Gastrocnemius medialis (tissue), 4 donors: ENCODE data around the gene GREB1. TPM values are rescaled to one million over a fixed set of nuclear protein-coding genes. Genes with fewer than 3 reads are reported as not detected.

Source experiments
- ATAC-seq, 2 donors: fragments of 150-250 bp; one replicate each; pipeline ENCODE4 v1.9.1; 2016
- DNase-seq, 2 donors: peaks; one replicate each; pipeline ENCODE4 v3.0.0-alpha.2; 2019
- H3K27ac ChIP-seq, 4 donors: fragments of 200-600 bp; sonication (generic); 1 replicate in 1 of 4; 2 replicates in 3 of 4; pipeline ENCODE4 v1.5.1; 2016 to 2018; ENCODE audit warnings: mild to moderate bottlenecking in 2 of 4, moderate library complexity in 1 of 4
- H3K27me3 ChIP-seq, 3 donors: fragments of 200-600 bp; sonication (generic) in 2 of 3; 1 replicate in 1 of 3; 2 replicates in 2 of 3; pipeline versions ENCODE4 v1.5.1 to v1.6.0; 2016 to 2019; ENCODE audit warnings: mild to moderate bottlenecking in 1 of 3, moderate library complexity in 1 of 3
- H3K36me3 ChIP-seq, 2 donors: fragments of 200-600 bp; sonication (generic) in 1 of 2; one replicate each; pipeline ENCODE4 v1.5.1; 2017 to 2018
- H3K4me1 ChIP-seq, 2 donors: fragments of 200-600 bp; sonication (generic) in 1 of 2; one replicate each; pipeline ENCODE4 v1.5.1; 2016 to 2017; ENCODE audit warnings: mild to moderate bottlenecking in 2 of 2
- H3K4me3 ChIP-seq, 4 donors: fragments of 200-600 bp; sonication (generic) in 3 of 4; 1 replicate in 1 of 4; 2 replicates in 3 of 4; pipeline ENCODE4 v1.5.1; 2016 to 2019; ENCODE audit warnings: mild to moderate bottlenecking in 2 of 4
- H3K9me3 ChIP-seq, 3 donors: fragments of 200-600 bp; sonication (generic) in 2 of 3; 1 replicate in 1 of 3; 2 replicates in 2 of 3; pipeline ENCODE4 v1.5.1; 2016 to 2019
- POLR2A ChIP-seq, 2 donors: fragments of 450-650 bp; IDR thresholded peaks; one replicate each; pipeline ENCODE4 v1.6.1; 2017; ENCODE audit warnings: antibody characterized with exemption in 2 of 2, mild to moderate bottlenecking in 2 of 2, moderate library complexity in 2 of 2
- in situ Hi-C, 4 donors: fragments of 200-750 bp; cut with MboI; loops; one replicate each; pipeline versions ENCODE4 v1.15.0 to v1.8.0; 2017; ENCODE audit warnings: low sequenced_read_pairs in 4 of 4
- intact Hi-C: fragments of 100-400 bp; cut with DNase I; formaldehyde crosslinking; loops from one replicate; pipeline ENCODE4 v1.15.1; 2023; ENCODE audit warnings: low total_unique reads
- total RNA-seq, 4 donors: library from RNA; depleted of rRNA; stranded (reverse); fragments of >200 nt; gene quantifications; one replicate each; pipeline versions ENCODE4 v1.1.0 to v1.2.3, GENCODE V29; 2016
- TF ChIP-seq, protein P1 (sequence below), 5 experiments: fragments of 450-650 bp in 3 of 5; fragments of 200-600 bp in 2 of 5; sonication (generic) in 2 of 5; IDR thresholded peaks in 4 of 5; conservative IDR thresholded peaks in 1 of 5; 1 replicate in 4 of 5; 2 replicates in 1 of 5; pipeline ENCODE4 v1.5.1; 2016 to 2019; ENCODE audit warnings: antibody characterized with exemption in 5 of 5, mild to moderate bottlenecking in 3 of 5, moderate library complexity in 3 of 5

Gene GREB1
- total RNA-seq, 4 donors from 2014 or later = 1.7 to 9.3 (median 2.6) TPM

DNA sequence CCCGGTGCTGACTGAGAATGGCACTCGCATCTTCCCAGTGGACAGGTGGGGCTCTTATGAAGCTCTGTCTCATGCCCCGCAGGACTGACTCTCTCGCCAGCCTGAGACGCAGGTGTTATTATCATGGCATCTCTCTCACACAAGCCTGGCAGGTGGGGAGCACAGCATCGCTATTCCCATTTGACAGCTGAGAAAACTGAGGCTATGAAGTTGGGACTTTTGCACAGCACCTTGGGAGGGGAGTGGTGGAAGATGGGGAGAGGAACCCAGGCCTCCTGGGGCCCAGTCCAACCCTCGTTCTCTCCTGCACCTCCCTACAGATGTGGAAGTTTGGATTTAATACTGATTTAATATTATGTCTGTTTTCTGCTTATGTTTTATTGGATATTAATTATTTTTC, 145.2 kb downstream of the GREB1 start:
- peak overlapping the region; percentile 52 to 63 (median 56) for H3K4me3 ChIP-seq
- in situ Hi-C loops (loop anchor here in 1 of 4 donors (25.0 kb wide), 1 partner anchor 192 kb away; no protein-coding TSS in a partner anchor), intact Hi-C loops (no loop called here)
- no peaks in the 10 kb centered on the region for H3K36me3 ChIP-seq
- ATAC-seq (no peak), DNase-seq (peak in 1 of 2 donors; percentile 13)
- no peaks in the 10 kb centered on the region for H3K9me3 ChIP-seq
- peaks cover 59 to 80% of the 10 kb centered on the region in 2 donors for H3K4me1 ChIP-seq
- TF ChIP-seq, protein P1, sequence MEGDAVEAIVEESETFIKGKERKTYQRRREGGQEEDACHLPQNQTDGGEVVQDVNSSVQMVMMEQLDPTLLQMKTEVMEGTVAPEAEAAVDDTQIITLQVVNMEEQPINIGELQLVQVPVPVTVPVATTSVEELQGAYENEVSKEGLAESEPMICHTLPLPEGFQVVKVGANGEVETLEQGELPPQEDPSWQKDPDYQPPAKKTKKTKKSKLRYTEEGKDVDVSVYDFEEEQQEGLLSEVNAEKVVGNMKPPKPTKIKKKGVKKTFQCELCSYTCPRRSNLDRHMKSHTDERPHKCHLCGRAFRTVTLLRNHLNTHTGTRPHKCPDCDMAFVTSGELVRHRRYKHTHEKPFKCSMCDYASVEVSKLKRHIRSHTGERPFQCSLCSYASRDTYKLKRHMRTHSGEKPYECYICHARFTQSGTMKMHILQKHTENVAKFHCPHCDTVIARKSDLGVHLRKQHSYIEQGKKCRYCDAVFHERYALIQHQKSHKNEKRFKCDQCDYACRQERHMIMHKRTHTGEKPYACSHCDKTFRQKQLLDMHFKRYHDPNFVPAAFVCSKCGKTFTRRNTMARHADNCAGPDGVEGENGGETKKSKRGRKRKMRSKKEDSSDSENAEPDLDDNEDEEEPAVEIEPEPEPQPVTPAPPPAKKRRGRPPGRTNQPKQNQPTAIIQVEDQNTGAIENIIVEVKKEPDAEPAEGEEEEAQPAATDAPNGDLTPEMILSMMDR (IDR thresholded peaks at IDR 0.05 in 4 of 5, conservative IDR thresholded peaks at IDR 0.05 in 1 of 5) = no peak
- TF ChIP-seq POLR2A (IDR thresholded peaks at IDR 0.05) = no peak
- H3K27ac ChIP-seq = peak overlapping the region; percentile 92 to 100 (median 93)
- H3K27me3 ChIP-seq = no peaks in the 10 kb centered on the region

DNA sequence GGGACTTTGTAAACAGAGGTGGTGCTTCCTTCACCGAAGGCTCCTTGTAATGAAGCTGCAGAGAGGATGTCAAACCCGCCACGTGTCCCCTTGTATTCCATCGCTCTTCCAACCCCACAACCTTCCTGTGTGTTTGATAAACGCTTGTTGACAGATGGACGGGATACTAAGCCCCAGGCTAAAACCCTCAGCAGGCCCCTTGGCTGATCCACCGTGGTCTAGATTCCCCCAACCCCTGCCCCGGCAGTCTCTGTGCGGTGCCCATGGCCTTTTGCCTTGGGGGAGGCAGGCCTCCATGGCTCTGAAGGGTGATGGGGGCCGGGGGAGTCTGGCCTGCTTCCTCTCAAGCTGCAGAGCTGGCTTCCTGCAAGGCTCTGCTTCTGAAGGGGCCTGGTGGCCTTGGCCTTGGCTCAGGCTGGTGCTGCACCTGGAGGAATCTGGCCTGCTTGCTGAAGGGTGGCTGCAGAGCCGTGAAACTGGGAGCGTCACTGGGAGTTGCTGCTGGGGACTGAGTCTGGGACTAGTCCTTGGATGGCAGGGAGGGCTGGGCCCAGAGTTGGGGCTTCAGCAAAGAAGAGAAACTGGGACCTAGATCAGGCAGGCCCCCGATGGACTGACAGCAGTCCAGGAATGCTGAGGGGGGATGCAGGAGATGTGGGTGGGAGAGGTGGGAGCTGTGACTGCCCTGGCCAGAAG, 145.8 kb downstream of the GREB1 start:
- in situ Hi-C loops = loop anchor here (10.0 to 25.0 kb wide), 4 partner anchors 85 to 192 kb away; no protein-coding TSS in a partner anchor
- intact Hi-C loops = loop anchor here (1.0 to 5.0 kb wide), 2 partner anchors 19 to 182 kb away; no protein-coding TSS in a partner anchor
- H3K36me3 ChIP-seq = no peaks in the 10 kb centered on the region
- H3K4me1 ChIP-seq = peaks cover 61 to 84% of the 10 kb centered on the region in 2 donors
- DNase-seq (peak; percentile 1 to 32), ATAC-seq (no peak)
- no peaks in the 10 kb centered on the region for H3K27me3 ChIP-seq
- no peaks in the 10 kb centered on the region for H3K9me3 ChIP-seq
- H3K27ac ChIP-seq = peak overlapping the region; percentile 92 to 100 (median 93)
- TF ChIP-seq, protein P1 (IDR thresholded peaks at IDR 0.05 in 4 of 5, conservative IDR thresholded peaks at IDR 0.05 in 1 of 5) = no peak
- TF ChIP-seq POLR2A (IDR thresholded peaks at IDR 0.05) = no peak
- H3K4me3 ChIP-seq = peak overlapping the region; percentile 52 to 63 (median 56)

- no peaks in the 10 kb centered on the region for H3K27me3 ChIP-seq
- in situ Hi-C loops = loop anchor here (10.0 to 25.0 kb wide), 4 partner anchors 86 to 193 kb away; no protein-coding TSS in a partner anchor
These were observed 146.5 kb downstream of the GREB1 start for GRCh38 chr2:11680182-11680900.

More at GRCh38 chr2:11680182-11680900, 146.5 kb downstream of the GREB1 start:
- intact Hi-C loops = loop anchor here (1.0 to 5.0 kb wide), 2 partner anchors 18 to 183 kb away; no protein-coding TSS in a partner anchor
- Histone ChIP-seq H3K36me3 (no peaks in the 10 kb centered on the region), H3K4me3 (peak overlapping the region; percentile 52 to 63 (median 56)), H3K4me1 (peaks cover 64 to 82% of the 10 kb centered on the region in 2 donors), H3K27ac (peak overlapping the region; percentile 92 to 100 (median 93)), H3K9me3 (no peaks in the 10 kb centered on the region)
- DNase-seq (peak; percentile 83 to 88), ATAC-seq (peak; percentile 65 to 68)
- peak; percentile 37 to 65 for TF ChIP-seq POLR2A (IDR thresholded peaks at IDR 0.05)
- TF ChIP-seq, protein P1 (IDR thresholded peaks at IDR 0.05 in 4 of 5, conservative IDR thresholded peaks at IDR 0.05 in 1 of 5) = no peak
